Suprapubic skin (tissue), 4 donors: ENCODE data around the gene CHRNA4. TPM values are rescaled to one million over a fixed set of nuclear protein-coding genes. Genes with fewer than 3 reads are reported as not detected.

Experiments used
- DNase-seq, 2 donors: peaks; one replicate each; pipeline ENCODE4 v3.0.0-alpha.2; 2019; ENCODE audit warnings: low spot score in 2 of 2
- H3K27ac ChIP-seq: fragments of 200-600 bp; sonication (generic); one replicate; pipeline ENCODE4 v1.5.1; 2019
- H3K27me3 ChIP-seq: fragments of 200-600 bp; sonication (generic); one replicate; pipeline ENCODE4 v1.5.1; 2019
- H3K36me3 ChIP-seq: fragments of 200-600 bp; sonication (generic); one replicate; pipeline ENCODE4 v1.5.1; 2019
- H3K4me1 ChIP-seq: fragments of 200-600 bp; sonication (generic); one replicate; pipeline ENCODE4 v1.5.1; 2019
- H3K4me3 ChIP-seq: fragments of 200-600 bp; sonication (generic); one replicate; pipeline ENCODE4 v1.5.1; 2019; ENCODE audit warnings: mild to moderate bottlenecking
- H3K9me3 ChIP-seq: fragments of 200-600 bp; sonication (generic); one replicate; pipeline ENCODE4 v1.5.1; 2019
- CTCF ChIP-seq, 2 donors: fragments of 200-600 bp in 1 of 2; fragments of 450-650 bp in 1 of 2; sonication (generic) in 1 of 2; IDR thresholded peaks; one replicate each; pipeline ENCODE4 v1.5.1; 2016 to 2019; ENCODE audit warnings: antibody characterized with exemption in 2 of 2, mild to moderate bottlenecking in 1 of 2, moderate library complexity in 1 of 2
- EP300 ChIP-seq: sonication (generic); formaldehyde crosslinking; IDR thresholded peaks from one replicate; pipeline ENCODE4 v1.6.1; 2017; ENCODE audit warnings: antibody characterized with exemption
- POLR2A ChIP-seq, 2 donors: fragments of 450-650 bp; IDR thresholded peaks; one replicate each; pipeline ENCODE4 v1.6.1; 2017; ENCODE audit warnings: antibody characterized with exemption in 2 of 2, mild to moderate bottlenecking in 2 of 2, moderate library complexity in 2 of 2
- POLR2AphosphoS5 ChIP-seq, 3 donors: sonication (generic); formaldehyde crosslinking; IDR thresholded peaks; one replicate each; pipeline ENCODE4 v1.6.1; 2017; ENCODE audit warnings: antibody characterized with exemption in 3 of 3
- WGBS: methylation state at CpG from one replicate; pipeline ENCODE4 v1.1.5; 2018; 5-methylcytosine and 5-hydroxymethylcytosine counted together
- total RNA-seq, 4 donors: library from RNA; depleted of rRNA; stranded (reverse); fragments of >200 nt; gene quantifications; one replicate each; pipeline ENCODE4 v1.1.0, GENCODE V29; 2016

The CHRNA4 gene
- total RNA-seq, 4 donors from 2014 or later: not detected

GRCh38 chr20:63392465-63393365 lies 31.6 kb upstream of the CHRNA4 start:
- Histone ChIP-seq H3K27me3 (peaks cover 60% of the 10 kb centered on the region), H3K36me3 (no peaks in the 10 kb centered on the region), H3K4me1 (peaks cover 6% of the 10 kb centered on the region), H3K27ac (no peak overlapping the region), H3K9me3 (no peaks in the 10 kb centered on the region), H3K4me3 (no peak overlapping the region)
- no peak for DNase-seq
- WGBS: 89% methylated on average over 15 of the region's 17 CpGs
- TF ChIP-seq EP300 (no peak), POLR2AphosphoS5 (IDR thresholded peaks at IDR 0.05) (no peak), POLR2A (IDR thresholded peaks at IDR 0.05) (no peak), CTCF (IDR thresholded peaks at IDR 0.05) (no peak)

GRCh38 chr20:63387917-63388316 lies 26.8 kb upstream of the CHRNA4 start:
- Histone ChIP-seq H3K27me3 (peaks cover 32% of the 10 kb centered on the region), H3K27ac (no peak overlapping the region), H3K36me3 (no peaks in the 10 kb centered on the region), H3K9me3 (no peaks in the 10 kb centered on the region), H3K4me3 (no peak overlapping the region), H3K4me1 (no peaks in the 10 kb centered on the region)
- no peak for TF ChIP-seq EP300
- TF ChIP-seq POLR2A (IDR thresholded peaks at IDR 0.05): no peak
- no peak for TF ChIP-seq CTCF (IDR thresholded peaks at IDR 0.05)
- no peak for TF ChIP-seq POLR2AphosphoS5 (IDR thresholded peaks at IDR 0.05)
- DNase-seq: no peak
- WGBS: 80% methylated on average over 18 of the region's 18 CpGs

GRCh38 chr20:63387393-63387792 lies 26.2 kb upstream of the CHRNA4 start:
- no peaks in the 10 kb centered on the region for H3K36me3 ChIP-seq
- peaks cover 33% of the 10 kb centered on the region for H3K27me3 ChIP-seq
- 84% methylated on average over 13 of the region's 13 CpGs for WGBS
- no peak overlapping the region for H3K4me3 ChIP-seq
- no peak overlapping the region for H3K27ac ChIP-seq
- no peak for TF ChIP-seq POLR2AphosphoS5 (IDR thresholded peaks at IDR 0.05)
- no peak for TF ChIP-seq EP300
- TF ChIP-seq POLR2A (IDR thresholded peaks at IDR 0.05): no peak
- TF ChIP-seq CTCF (IDR thresholded peaks at IDR 0.05): no peak
- no peak for DNase-seq
- no peaks in the 10 kb centered on the region for H3K9me3 ChIP-seq
- H3K4me1 ChIP-seq: no peaks in the 10 kb centered on the region

- no peak overlapping the region for H3K4me3 ChIP-seq
- TF ChIP-seq POLR2AphosphoS5 (IDR thresholded peaks at IDR 0.05): no peak
- TF ChIP-seq CTCF (IDR thresholded peaks at IDR 0.05): no peak
- no peak for TF ChIP-seq POLR2A (IDR thresholded peaks at IDR 0.05)
- TF ChIP-seq EP300: no peak
- 95% methylated on average over 17 of the region's 18 CpGs for WGBS
- peaks cover 32% of the 10 kb centered on the region for H3K27me3 ChIP-seq
- no peak overlapping the region for H3K27ac ChIP-seq
- no peak for DNase-seq
- no peaks in the 10 kb centered on the region for H3K36me3 ChIP-seq
- no peaks in the 10 kb centered on the region for H3K9me3 ChIP-seq
- no peaks in the 10 kb centered on the region for H3K4me1 ChIP-seq
Measured at GRCh38 chr20:63386491-63386890, 25.3 kb upstream of the CHRNA4 start.

- Histone ChIP-seq H3K27ac (no peak overlapping the region), H3K4me3 (no peak overlapping the region), H3K27me3 (peaks cover 37% of the 10 kb centered on the region), H3K36me3 (no peaks in the 10 kb centered on the region), H3K4me1 (no peaks in the 10 kb centered on the region), H3K9me3 (no peaks in the 10 kb centered on the region)
- DNase-seq: no peak
- WGBS: 88% methylated on average over 6 of the region's 6 CpGs
- TF ChIP-seq CTCF (IDR thresholded peaks at IDR 0.05) (no peak), EP300 (no peak), POLR2A (IDR thresholded peaks at IDR 0.05) (no peak), POLR2AphosphoS5 (IDR thresholded peaks at IDR 0.05) (no peak)
Measured at GRCh38 chr20:63385819-63386218, 24.7 kb upstream of the CHRNA4 start.
